Endothelial cell of umbilical vein (primary cell): Measurements from ENCODE around the gene HAPLN2. TPM values are rescaled to one million over a fixed set of nuclear protein-coding genes. Genes with fewer than 3 reads are reported as not detected.

Source experiments
- BruUV-seq: library from RNA; stranded (reverse); fragments of 400-500 nt; replicated peaks from 2 replicates; lab custom pipeline; 2021; lab: Mats Ljungman, UMichigan
- CTCF ChIA-PET: fragments of 300-600, 350-600 bp; sonication (Branson Sonifier 250); formaldehyde crosslinking; loops from one replicate; lab custom pipeline; 2021; ENCODE audit warnings: antibody characterized with exemption, inconsistent platforms; lab: Charles Lee
- POLR2A ChIA-PET: fragments of 300-600, 350-600 bp; sonication (Branson Sonifier 250); formaldehyde crosslinking; loops from one replicate; lab custom pipeline; 2021; ENCODE audit warnings: antibody characterized with exemption, inconsistent platforms; lab: Charles Lee
- DNase-seq: peaks from one replicate; pipeline ENCODE4 v3.0.0-alpha.2; 2011; ENCODE audit warnings: low read depth, low spot score
- FAIRE-seq: peaks from 2 replicates; lab custom pipeline; 2011; peaks lifted over from hg19 to GRCh38; lab: Jason Lieb, UNC
- H2AFZ ChIP-seq: 2 replicates; pipeline ENCODE4 v1.6.0; 2012; ENCODE audit warnings: low read depth, low read length, control low read depth, inconsistent platforms
- H3K27ac ChIP-seq: 2 replicates; pipeline ENCODE4 v1.5.1; 2011; ENCODE audit warnings: low read depth, mild to moderate bottlenecking, control low read depth, low read length, moderate library complexity; ENCODE audit not compliant: insufficient read depth
- H3K27me3 ChIP-seq, 2 experiments: 2 replicates each; pipeline versions ENCODE4 v1.6.0 to v1.6.1; 2011; ENCODE audit warnings: low read length in 2 of 2, mixed read lengths in 1 of 2; ENCODE audit not compliant: control insufficient read depth in 2 of 2, insufficient read depth in 2 of 2
- H3K36me3 ChIP-seq, 2 experiments: 2 replicates in 1 of 2; 3 replicates in 1 of 2; pipeline ENCODE4 v1.5.1; 2011; ENCODE audit warnings: low read length in 2 of 2, mild to moderate bottlenecking in 1 of 2, moderate library complexity in 1 of 2; ENCODE audit not compliant: control insufficient read depth in 2 of 2, insufficient read depth in 2 of 2; ENCODE audit errors: extremely low read depth in 1 of 2
- H3K4me1 ChIP-seq: 3 replicates; pipeline ENCODE4 v1.5.1; 2011; ENCODE audit warnings: mild to moderate bottlenecking, low read length; ENCODE audit not compliant: control insufficient read depth, insufficient read depth; ENCODE audit errors: extremely low read depth
- H3K4me2 ChIP-seq: 2 replicates; pipeline ENCODE4 v1.6.1; 2011; ENCODE audit warnings: low read length, control low read depth, mixed read lengths; ENCODE audit not compliant: insufficient read depth
- H3K4me3 ChIP-seq, 3 experiments: fragments of 200-600 bp in 1 of 3; sonication (generic), shearing (Covaris generic) in 1 of 3; replicated peaks in 1 of 3; 2 replicates each; pipeline ENCODE4 v1.5.1; 2011 to 2016; ENCODE audit warnings: control low read depth in 3 of 3, low read length in 3 of 3, mild to moderate bottlenecking in 2 of 3, inconsistent platforms in 1 of 3, low read depth in 1 of 3, moderate library complexity in 1 of 3; ENCODE audit not compliant: insufficient read depth in 1 of 3
- H3K79me2 ChIP-seq: 2 replicates; pipeline ENCODE4 v1.6.0; 2012; ENCODE audit warnings: low read length, inconsistent platforms; ENCODE audit not compliant: control insufficient read depth, insufficient read depth
- H3K9ac ChIP-seq: replicated peaks from 2 replicates; pipeline ENCODE3; 2011; ENCODE audit warnings: low read length, control low read depth; ENCODE audit not compliant: insufficient read depth; ENCODE audit errors: extremely low read depth
- H3K9me1 ChIP-seq: replicated peaks from 3 replicates; pipeline ENCODE4 v1.6.0; 2011; ENCODE audit warnings: mild to moderate bottlenecking, low read length; ENCODE audit not compliant: control insufficient read depth, insufficient read depth; ENCODE audit errors: extremely low read depth
- H3K9me3 ChIP-seq: replicated peaks from 2 replicates; pipeline ENCODE4 v1.5.1; 2012; ENCODE audit warnings: low read length, inconsistent platforms; ENCODE audit not compliant: control insufficient read depth, insufficient read depth
- H4K20me1 ChIP-seq: replicated peaks from 2 replicates; pipeline ENCODE3; 2011; ENCODE audit warnings: mild to moderate bottlenecking, low read length; ENCODE audit not compliant: control insufficient read depth, insufficient read depth; ENCODE audit errors: extremely low read depth
- EZH2 ChIP-seq: IDR thresholded peaks from 2 replicates; pipeline ENCODE4 v1.6.1; 2012; ENCODE audit warnings: borderline replicate concordance, low read depth, mild to moderate bottlenecking, moderate library complexity, low read length, inconsistent platforms; ENCODE audit not compliant: severe bottlenecking
- FOS ChIP-seq: IDR thresholded peaks from 2 replicates; pipeline ENCODE4 v1.6.1; 2011; ENCODE audit warnings: mild to moderate bottlenecking, low read length, moderate library complexity, borderline replicate concordance; ENCODE audit not compliant: insufficient read depth
- GATA2 ChIP-seq: IDR thresholded peaks from 2 replicates; pipeline ENCODE4 v1.7.0; 2011; ENCODE audit warnings: low read depth, mild to moderate bottlenecking, moderate library complexity, mixed read lengths, low read length; ENCODE audit not compliant: insufficient read length, insufficient read depth
- POLR2A ChIP-seq: IDR thresholded peaks from 2 replicates; pipeline ENCODE4 v1.6.1; 2012; ENCODE audit warnings: low read depth, mild to moderate bottlenecking, control low read depth, low read length
- POLR2AphosphoS5 ChIP-seq: IDR thresholded peaks from 2 replicates; pipeline ENCODE4 v1.6.1; 2012; ENCODE audit warnings: low read depth, mild to moderate bottlenecking, control low read depth, low read length, moderate library complexity; ENCODE audit not compliant: insufficient read depth
- dilution Hi-C: fragments of 300-500 bp; cut with MboI; formaldehyde crosslinking; loops from one replicate; pipeline ENCODE4 v1.15.0; 2019; ENCODE audit warnings: low sequenced_read_pairs; ENCODE audit not compliant: extremely low pct_ligation_motif_present
- intact Hi-C: fragments of 100-400 bp; cut with micrococcal nuclease; formaldehyde crosslinking; loops from one replicate; pipeline ENCODE4 v1.10.0; 2022
- polyA plus RNA-seq, 4 experiments: library from polyadenylated mRNA; depleted of rRNA in 3 of 4; stranded (reverse) in 3 of 4; unstranded in 1 of 4; fragments of >200 nt; gene quantifications; 2 replicates each; pipeline versions ENCODE4 v1.2.1 to v1.2.3, GENCODE V29; 2011 to 2012; ENCODE audit warnings: missing spikeins in 1 of 4
- total RNA-seq: library from RNA; stranded (reverse); gene quantifications from 2 replicates; pipeline ENCODE4 v1.2.3, GENCODE V29; 2021
- TF ChIP-seq, protein P1 (sequence below): IDR thresholded peaks from 2 replicates; pipeline ENCODE4 v1.6.1; 2011; ENCODE audit not compliant: insufficient read depth, insufficient read length

HAPLN2 gene
- total and polyA plus RNA-seq, 2 donors (not counting 3 experiments of a cell fraction or from before 2014, with no cell fraction given) = not detected

DNA sequence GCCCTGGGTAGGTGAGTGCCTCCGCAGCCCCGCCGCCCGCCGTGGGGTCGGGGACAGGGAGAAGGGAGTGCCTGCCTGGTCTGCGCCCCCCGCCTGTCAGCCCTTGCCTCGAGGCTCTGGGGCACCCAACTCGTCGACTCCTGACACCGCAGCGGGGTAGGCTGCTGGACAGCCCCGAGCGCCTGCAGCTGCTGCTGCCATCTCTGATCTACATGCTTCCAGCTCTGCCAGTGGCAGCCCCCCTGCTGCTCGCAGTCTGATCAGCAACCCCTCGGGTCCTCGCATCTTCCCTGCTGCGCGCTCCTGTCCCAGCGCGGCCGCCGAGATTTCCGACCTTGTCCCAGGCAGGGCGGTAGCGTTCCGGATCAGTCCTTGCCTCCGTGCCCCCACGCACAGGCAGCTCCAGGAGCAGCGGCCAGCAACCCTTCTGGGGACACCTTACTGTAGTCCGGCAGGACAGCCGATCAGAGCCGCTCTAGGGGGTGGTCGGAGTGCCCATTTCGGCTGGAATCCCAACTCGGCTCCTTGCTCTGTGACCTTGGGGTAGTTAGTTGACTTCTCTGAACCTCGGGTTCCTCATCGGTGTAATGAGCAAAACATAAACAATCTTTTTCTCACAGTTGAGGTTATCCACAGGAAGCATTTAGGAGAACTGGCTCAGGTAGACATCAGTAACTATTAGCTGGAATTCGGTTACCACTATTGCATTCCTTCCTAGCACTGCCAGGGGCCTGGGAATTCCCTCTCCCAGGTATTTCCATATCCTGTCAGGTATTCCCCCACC, 23.2 kb downstream of the HAPLN2 start:
- dilution Hi-C loops = no loop called here
- FAIRE-seq (no peak), DNase-seq (no peak)

DNA sequence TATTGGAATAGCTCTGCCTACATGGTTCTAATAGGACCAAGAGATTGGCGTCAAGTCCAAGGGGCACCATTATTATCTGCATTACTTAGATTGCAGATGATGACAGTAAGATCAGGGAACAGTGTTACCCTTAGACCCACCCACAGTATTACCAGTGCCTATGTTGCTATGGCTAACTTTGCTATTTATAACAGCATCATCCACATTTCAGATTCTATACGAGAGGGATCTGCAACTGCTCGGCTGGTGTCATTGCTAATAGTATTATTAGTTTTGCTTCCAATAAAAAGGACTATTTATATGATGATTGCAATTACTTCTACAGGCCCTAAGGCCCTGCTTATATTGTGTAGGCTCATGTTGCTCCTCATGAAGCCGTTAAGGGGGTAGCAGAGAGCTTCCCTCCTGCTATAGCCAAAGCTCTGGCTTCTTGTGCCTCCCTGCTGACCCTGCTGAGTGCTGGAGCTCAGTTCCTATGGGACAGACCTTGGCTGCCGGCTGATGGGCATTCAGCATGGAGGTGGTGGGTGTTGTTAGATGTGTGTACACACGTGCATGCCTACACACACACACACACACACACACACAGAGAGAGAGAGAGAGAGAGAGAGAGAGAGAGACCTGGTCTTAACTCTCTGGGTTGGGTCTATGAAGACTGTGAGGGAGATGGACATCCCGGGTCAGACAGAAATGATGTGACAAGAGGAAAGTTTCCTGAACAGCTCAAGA, 24.0 kb downstream of the HAPLN2 start:
- TF ChIP-seq GATA2 = no peak
- TF ChIP-seq, protein P1, sequence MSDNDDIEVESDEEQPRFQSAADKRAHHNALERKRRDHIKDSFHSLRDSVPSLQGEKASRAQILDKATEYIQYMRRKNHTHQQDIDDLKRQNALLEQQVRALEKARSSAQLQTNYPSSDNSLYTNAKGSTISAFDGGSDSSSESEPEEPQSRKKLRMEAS = no peak
- TF ChIP-seq FOS = no peak
- TF ChIP-seq POLR2A = no peak
- TF ChIP-seq POLR2AphosphoS5 = no peak
- H3K4me2 ChIP-seq = no peak overlapping the region
- no peaks in the 10 kb centered on the region for H3K79me2 ChIP-seq
- no TSS peak for BruUV-seq
- no peak overlapping the region for H3K4me3 ChIP-seq
- H3K9me3 ChIP-seq = no peaks in the 10 kb centered on the region
- H3K27ac ChIP-seq = no peak overlapping the region
- no peaks in the 10 kb centered on the region for H4K20me1 ChIP-seq
- dilution Hi-C loops (no loop called here), intact Hi-C loops (no loop called here)
- H3K27me3 ChIP-seq = peaks cover 82 to 92% of the 10 kb centered on the region in 2 experiments
- FAIRE-seq = no peak
- H3K9ac ChIP-seq = no peak overlapping the region
- POLR2A ChIA-PET = no interaction called here
- CTCF ChIA-PET = interaction anchor here (0.6 to 3.2 kb wide), 8 partner anchors 14 to 276 kb away, joined by 3 to 20 read pairs (median 6); partner anchors contain the start of gene NES
- no peak for DNase-seq
- H3K9me1 ChIP-seq = no peaks in the 10 kb centered on the region
- H3K36me3 ChIP-seq = no peaks in the 10 kb centered on the region
- no peaks in the 10 kb centered on the region for H3K4me1 ChIP-seq
- no peak overlapping the region for H2AFZ ChIP-seq

More for the DNA sequence above, 23.2 kb downstream of the HAPLN2 start:
- H3K4me3 ChIP-seq = no peak overlapping the region
- H3K4me2 ChIP-seq = no peak overlapping the region
- H3K9ac ChIP-seq = no peak overlapping the region
- intact Hi-C loops = no loop called here
- H3K9me1 ChIP-seq = no peaks in the 10 kb centered on the region
- CTCF ChIA-PET = interaction anchor here (0.6 to 3.2 kb wide), 9 partner anchors 13 to 277 kb away, joined by 3 to 20 read pairs (median 5); partner anchors contain the start of gene NES
- H3K79me2 ChIP-seq = no peaks in the 10 kb centered on the region
- no peaks in the 10 kb centered on the region for H3K36me3 ChIP-seq
- no peaks in the 10 kb centered on the region for H3K9me3 ChIP-seq
- H3K27ac ChIP-seq = no peak overlapping the region
- BruUV-seq = no TSS peak
- peaks cover 84 to 93% of the 10 kb centered on the region in 2 experiments for H3K27me3 ChIP-seq
- TF ChIP-seq EZH2 (peak; percentile 100), FOS (no peak)
- H4K20me1 ChIP-seq = no peaks in the 10 kb centered on the region
- POLR2A ChIA-PET = no interaction called here
- no peaks in the 10 kb centered on the region for H3K4me1 ChIP-seq
- H2AFZ ChIP-seq = no peak overlapping the region
